K562 (cell line): ENCODE data around the gene ZNF521. TPM values are rescaled to one million over a fixed set of nuclear protein-coding genes. Genes with fewer than 3 reads are reported as not detected.

Source experiments
- ATAC-seq: fragments of 200-7000 bp; cut with Tn5 transposase; 3 replicates; pipeline ENCODE4 v1.9.1; 2020; ENCODE audit warnings: moderate library complexity
- BruUV-seq: library from RNA; stranded (reverse); fragments of 400-500 nt; replicated peaks from 2 replicates; lab custom pipeline; 2021; lab: Mats Ljungman, UMichigan
- CTCF ChIA-PET: fragments of 300-600 bp; formaldehyde crosslinking; extraction: SDS; loops from one replicate; lab custom pipeline; 2021; ENCODE audit warnings: low intra/inter-chr PET ratio; lab: Yijun Ruan, JAX
- POLR2A ChIA-PET: fragments of 300-600, 350-650 bp; sonication (Branson Sonifier 250); formaldehyde crosslinking; extraction: SDS; loops from one replicate; lab custom pipeline; 2021; ENCODE audit warnings: antibody characterized with exemption, inconsistent platforms; lab: Yijun Ruan, JAX
- DNase-seq, 4 experiments: peaks; one replicate each; pipeline versions ENCODE4 v3.0.0 to v3.0.0-alpha.2; 2011 to 2018; ENCODE audit warnings: low spot score in 3 of 4, mixed read lengths in 3 of 4; ENCODE audit errors: extremely low read depth in 1 of 4
- FAIRE-seq: peaks from 2 replicates; lab custom pipeline; 2011; peaks lifted over from hg19 to GRCh38; lab: Jason Lieb, UNC
- H2AFZ ChIP-seq: 2 replicates; pipeline ENCODE4 v1.6.0; 2011; ENCODE audit warnings: low read depth, low read length, control low read depth, inconsistent platforms
- H3K27ac ChIP-seq: fragments of 200-600 bp; 3 replicates; pipeline ENCODE4 v1.8.0; 2011; ENCODE audit warnings: low read depth, mild to moderate bottlenecking, control low read depth, inconsistent platforms, low read length, moderate library complexity, mixed read lengths; ENCODE audit errors: extremely low read depth
- H3K27me3 ChIP-seq, 2 experiments: fragments of 300-600 bp in 1 of 2; 2 replicates in 1 of 2; 3 replicates in 1 of 2; pipeline versions ENCODE4 v1.6.0 to v1.8.0; 2011; ENCODE audit warnings: inconsistent platforms in 2 of 2, low read length in 2 of 2, mild to moderate bottlenecking in 1 of 2, mixed read lengths in 1 of 2, moderate library complexity in 1 of 2; ENCODE audit not compliant: control insufficient read depth in 2 of 2, insufficient read depth in 2 of 2
- H3K36me3 ChIP-seq: fragments of 300-600 bp; 3 replicates; pipeline ENCODE4 v1.8.0; 2011; ENCODE audit warnings: mild to moderate bottlenecking, low read length, inconsistent platforms; ENCODE audit not compliant: control insufficient read depth, insufficient read depth
- H3K4me1 ChIP-seq, 2 experiments: fragments of 200-600 bp in 1 of 2; replicated peaks in 1 of 2; 2 replicates in 1 of 2; 3 replicates in 1 of 2; pipeline versions ENCODE4 v1.5.1 to v1.8.0; 2011; ENCODE audit warnings: inconsistent platforms in 2 of 2, low read length in 2 of 2, mild to moderate bottlenecking in 1 of 2, mixed read lengths in 1 of 2, moderate library complexity in 1 of 2; ENCODE audit not compliant: control insufficient read depth in 2 of 2, insufficient read depth in 2 of 2
- H3K4me2 ChIP-seq: 2 replicates; pipeline ENCODE4 v1.6.1; 2011; ENCODE audit warnings: low read length, control low read depth, inconsistent platforms, mixed read lengths; ENCODE audit not compliant: insufficient read depth
- H3K4me3 ChIP-seq: fragments of 200-600 bp; sonication (generic), shearing (Covaris generic); 2 replicates; pipeline ENCODE4 v1.5.1; 2016; ENCODE audit warnings: control low read depth, inconsistent platforms
- H3K79me2 ChIP-seq: fragments of 200-600 bp; 3 replicates; pipeline ENCODE4 v1.8.0; 2011; ENCODE audit warnings: low read length, inconsistent platforms; ENCODE audit not compliant: control insufficient read depth, insufficient read depth
- H3K9ac ChIP-seq, 2 experiments: 2 replicates each; pipeline versions ENCODE4 v1.6.0 to v1.6.1; 2011; ENCODE audit warnings: low read depth in 2 of 2, low read length in 2 of 2, control low read depth in 1 of 2, inconsistent platforms in 1 of 2, mild to moderate bottlenecking in 1 of 2, mixed read lengths in 1 of 2; ENCODE audit not compliant: insufficient read depth in 1 of 2
- H3K9me1 ChIP-seq: one replicate; pipeline ENCODE4 v1.6.0; 2011; ENCODE audit warnings: inconsistent platforms, mild to moderate bottlenecking, low read length, moderate library complexity; ENCODE audit not compliant: control insufficient read depth, insufficient read depth
- H3K9me3 ChIP-seq: replicated peaks from 2 replicates; pipeline ENCODE4 v1.5.1; 2011; ENCODE audit warnings: low read depth, low read length, inconsistent platforms; ENCODE audit not compliant: control insufficient read depth, insufficient read depth
- H4K20me1 ChIP-seq: replicated peaks from 2 replicates; pipeline ENCODE4 v1.6.1; 2011; ENCODE audit warnings: low read length, inconsistent platforms, mixed read lengths; ENCODE audit not compliant: control insufficient read depth, insufficient read depth
- ADNP ChIP-seq: fragments of 200-800 bp; sonication (Bioruptor generic); IDR thresholded peaks from 2 replicates; pipeline ENCODE4 v1.6.1; 2016; ENCODE audit warnings: missing genetic modification characterization, missing compliant biosample characterization
- ARID2 ChIP-seq: fragments of 450-650 bp; IDR thresholded peaks from 2 replicates; pipeline ENCODE4 v1.6.1; 2017; ENCODE audit warnings: antibody characterized with exemption, mild to moderate bottlenecking
- DPF2 ChIP-seq: fragments of 450-650 bp; IDR thresholded peaks from 2 replicates; pipeline ENCODE4 v1.6.1; 2016
- GTF2E2 ChIP-seq: fragments of 200-800 bp; sonication (Bioruptor generic); IDR thresholded peaks from 2 replicates; pipeline ENCODE4 v1.6.1; 2016; ENCODE audit warnings: missing genetic modification characterization, missing compliant biosample characterization
- IFI16 ChIP-seq: fragments of 250-450 bp; sonication (Bioruptor Pico); IDR thresholded peaks from 2 replicates; pipeline ENCODE4 v2.1.2; 2022; ENCODE audit warnings: mild to moderate bottlenecking, inconsistent platforms
- ILF3 ChIP-seq: fragments of 450-650 bp; IDR thresholded peaks from 2 replicates; pipeline ENCODE4 v1.6.1; 2018; ENCODE audit warnings: antibody characterized with exemption, mild to moderate bottlenecking, moderate library complexity, borderline replicate concordance
- MEF2D ChIP-seq: conservative IDR thresholded peaks from 2 replicates; pipeline ENCODE4 v1.6.1; 2016; ENCODE audit warnings: low read depth, missing genetic modification characterization, missing compliant biosample characterization
- NFYB ChIP-seq: IDR thresholded peaks from 2 replicates; pipeline ENCODE4 v1.6.1; 2011; ENCODE audit warnings: mild to moderate bottlenecking, moderate library complexity; ENCODE audit not compliant: insufficient read length; ENCODE audit errors: extremely low read depth
- PML ChIP-seq: IDR thresholded peaks from 2 replicates; pipeline ENCODE4 v1.6.1; 2012; ENCODE audit warnings: low read length, inconsistent platforms
- STAG1 ChIP-seq: sonication (generic); formaldehyde crosslinking; IDR thresholded peaks from 2 replicates; pipeline ENCODE4 v1.5.0; 2020; ENCODE audit warnings: missing genetic modification reagents, borderline replicate concordance
- TBP ChIP-seq: optimal IDR thresholded peaks from 2 replicates; pipeline ENCODE3; 2011; ENCODE audit warnings: low read depth, low read length, improper control_type of control experiment
- U2AF1 ChIP-seq: fragments of 200-400 bp; formaldehyde crosslinking; optimal IDR thresholded peaks from 2 replicates; pipeline ENCODE3; 2017; ENCODE audit warnings: mild to moderate bottlenecking, low read depth, low read length, moderate library complexity
- ZNF316 ChIP-seq: fragments of 450-650 bp; IDR thresholded peaks from 2 replicates; pipeline ENCODE4 v1.6.1; 2016
- ZNF696 ChIP-seq: fragments of 250-450 bp; sonication (Bioruptor Pico); conservative IDR thresholded peaks from 2 replicates; pipeline ENCODE4 v1.4.0; 2020; ENCODE audit warnings: mild to moderate bottlenecking, moderate library complexity
- WGBS: fragments of 100-300 bp; shearing (Covaris generic); methylation state at CpG from one replicate; pipeline ENCODE4 v1.1.6; 2016; ENCODE audit warnings: low coverage, mixed read lengths; ENCODE audit not compliant: insufficient coverage; ENCODE audit errors: missing lambda C conversion rate; 5-methylcytosine and 5-hydroxymethylcytosine counted together
- in situ Hi-C: fragments of 300-500 bp; cut with MboI; formaldehyde crosslinking; loops from 4 replicates; pipeline ENCODE4 v1.15.0; 2018; ENCODE audit warnings: inconsistent platforms, mixed read lengths
- intact Hi-C: fragments of 100-400 bp; cut with micrococcal nuclease; formaldehyde crosslinking; loops from 2 replicates; pipeline ENCODE4 v1.14.2; 2022
- polyA plus RNA-seq, 8 experiments: library from polyadenylated mRNA; depleted of rRNA in 4 of 8; stranded (reverse) in 5 of 8; unstranded in 3 of 8; fragments of >200 nt; fragmentation: Nextera tagmentation in 2 of 8; fragmentation: Illumina TruSeq in 1 of 8; extraction: Ambion mirVana in 2 of 8; extraction: Trizol in 1 of 8; gene quantifications; 2 replicates each; pipeline versions ENCODE4 v1.2.1 to v1.2.3, GENCODE V29; 2011 to 2014; ENCODE audit warnings: inconsistent platforms in 1 of 8, missing spikeins in 1 of 8
- total RNA-seq, 7 experiments: library from RNA; depleted of rRNA in 6 of 7; stranded (reverse); fragments of >200 nt in 6 of 7; fragmentation: Illumina TruSeq in 2 of 7; extraction: Trizol in 2 of 7; gene quantifications; 2 replicates each; pipeline versions ENCODE4 v1.2.1 to v1.2.3, GENCODE V29; 2011 to 2021; ENCODE audit warnings: low replicate concordance in 1 of 7
- TF ChIP-seq, protein P1 (sequence below): fragments of 450-650 bp; formaldehyde crosslinking; IDR thresholded peaks from 2 replicates; pipeline ENCODE4 v1.4.0; 2022; ENCODE audit warnings: mild to moderate bottlenecking, moderate library complexity
- TF ChIP-seq, protein P2 (sequence below): fragments of 250-450 bp; sonication (Bioruptor Pico); IDR thresholded peaks from 2 replicates; pipeline ENCODE4 v1.5.0; 2020; ENCODE audit warnings: mild to moderate bottlenecking
- TF ChIP-seq, protein P3 (sequence below): fragments of 250-450 bp; sonication (Bioruptor Pico); IDR thresholded peaks from 2 replicates; pipeline ENCODE4 v1.8.0; 2021; ENCODE audit warnings: moderate library complexity, mild to moderate bottlenecking, inconsistent platforms

Gene ZNF521
- total and polyA plus RNA-seq, 9 of the 15 experiments (the other 6 are each of a cell fraction or from before 2014, with no cell fraction given), result 1.2 to 5.8 (median 1.6) TPM

DNA sequence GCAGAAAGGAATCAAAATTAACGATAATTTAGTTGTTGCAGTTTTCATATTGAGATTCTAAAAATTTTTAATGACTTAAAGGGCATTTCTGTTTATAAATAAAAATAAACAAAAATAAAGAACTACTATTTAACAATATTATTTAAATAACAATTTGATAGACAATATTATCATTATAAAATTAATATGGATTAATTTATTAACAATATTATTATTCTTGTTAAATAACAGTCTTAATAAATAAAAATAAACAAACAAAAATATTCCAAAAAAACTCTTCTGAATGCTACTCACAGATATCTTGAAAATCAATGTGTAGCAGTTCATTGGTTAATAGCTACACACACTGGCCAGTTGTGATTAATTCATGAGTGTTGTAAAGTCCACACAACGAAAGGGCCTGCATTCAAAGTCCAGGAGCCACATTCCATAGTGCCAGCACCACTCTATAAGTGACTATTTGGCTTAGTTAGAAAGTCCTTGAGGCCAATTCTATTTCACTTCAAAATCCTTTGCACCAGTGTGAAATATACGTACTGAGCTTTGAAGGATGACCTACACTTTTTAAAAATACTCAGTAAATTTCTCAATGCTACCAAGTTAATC, 117.1 kb downstream of the ZNF521 start:
- Histone ChIP-seq H3K27ac (no peak overlapping the region), H3K4me3 (no peak overlapping the region), H3K27me3 (no peaks in the 10 kb centered on the region), H3K36me3 (no peaks in the 10 kb centered on the region), H3K9ac (no peak overlapping the region), H3K4me1 (peaks cover 0 to 3% of the 10 kb centered on the region in 2 experiments; a peak in 2 of 5 replicates), H3K79me2 (no peaks in the 10 kb centered on the region), H4K20me1 (no peaks in the 10 kb centered on the region), H2AFZ (no peak overlapping the region), H3K4me2 (no peak overlapping the region), H3K9me1 (no peaks in the 10 kb centered on the region), H3K9me3 (no peaks in the 10 kb centered on the region)
- 23% methylated on average over 3 of the region's 3 CpGs for WGBS
- FAIRE-seq, result no peak
- in situ Hi-C loops (no loop called here), intact Hi-C loops (loop anchor here (5.0 to 10.0 kb wide), 2 partner anchors 117 to 360 kb away; partner anchors contain the start of gene ZNF521)
- no peak for DNase-seq
- TF ChIP-seq TBP (no peak), PML (no peak), ZNF316 (no peak), STAG1 (CRISPR knock-in tag) (no peak), IFI16 (no peak), DPF2 (no peak), ARID2 (no peak), U2AF1 (no peak), NFYB (no peak), ZNF696 (no peak), ADNP (tag) (no peak), MEF2D (tag) (no peak), GTF2E2 (tag) (no peak), ILF3 (no peak)
- TF ChIP-seq, protein P1, sequence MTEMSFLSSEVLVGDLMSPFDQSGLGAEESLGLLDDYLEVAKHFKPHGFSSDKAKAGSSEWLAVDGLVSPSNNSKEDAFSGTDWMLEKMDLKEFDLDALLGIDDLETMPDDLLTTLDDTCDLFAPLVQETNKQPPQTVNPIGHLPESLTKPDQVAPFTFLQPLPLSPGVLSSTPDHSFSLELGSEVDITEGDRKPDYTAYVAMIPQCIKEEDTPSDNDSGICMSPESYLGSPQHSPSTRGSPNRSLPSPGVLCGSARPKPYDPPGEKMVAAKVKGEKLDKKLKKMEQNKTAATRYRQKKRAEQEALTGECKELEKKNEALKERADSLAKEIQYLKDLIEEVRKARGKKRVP, result no peak
- TF ChIP-seq, protein P2, sequence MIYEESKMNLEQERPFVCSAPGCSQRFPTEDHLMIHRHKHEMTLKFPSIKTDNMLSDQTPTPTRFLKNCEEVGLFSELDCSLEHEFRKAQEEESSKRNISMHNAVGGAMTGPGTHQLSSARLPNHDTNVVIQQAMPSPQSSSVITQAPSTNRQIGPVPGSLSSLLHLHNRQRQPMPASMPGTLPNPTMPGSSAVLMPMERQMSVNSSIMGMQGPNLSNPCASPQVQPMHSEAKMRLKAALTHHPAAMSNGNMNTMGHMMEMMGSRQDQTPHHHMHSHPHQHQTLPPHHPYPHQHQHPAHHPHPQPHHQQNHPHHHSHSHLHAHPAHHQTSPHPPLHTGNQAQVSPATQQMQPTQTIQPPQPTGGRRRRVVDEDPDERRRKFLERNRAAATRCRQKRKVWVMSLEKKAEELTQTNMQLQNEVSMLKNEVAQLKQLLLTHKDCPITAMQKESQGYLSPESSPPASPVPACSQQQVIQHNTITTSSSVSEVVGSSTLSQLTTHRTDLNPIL (CRISPR knock-in tag), result no peak
- TF ChIP-seq, protein P3, sequence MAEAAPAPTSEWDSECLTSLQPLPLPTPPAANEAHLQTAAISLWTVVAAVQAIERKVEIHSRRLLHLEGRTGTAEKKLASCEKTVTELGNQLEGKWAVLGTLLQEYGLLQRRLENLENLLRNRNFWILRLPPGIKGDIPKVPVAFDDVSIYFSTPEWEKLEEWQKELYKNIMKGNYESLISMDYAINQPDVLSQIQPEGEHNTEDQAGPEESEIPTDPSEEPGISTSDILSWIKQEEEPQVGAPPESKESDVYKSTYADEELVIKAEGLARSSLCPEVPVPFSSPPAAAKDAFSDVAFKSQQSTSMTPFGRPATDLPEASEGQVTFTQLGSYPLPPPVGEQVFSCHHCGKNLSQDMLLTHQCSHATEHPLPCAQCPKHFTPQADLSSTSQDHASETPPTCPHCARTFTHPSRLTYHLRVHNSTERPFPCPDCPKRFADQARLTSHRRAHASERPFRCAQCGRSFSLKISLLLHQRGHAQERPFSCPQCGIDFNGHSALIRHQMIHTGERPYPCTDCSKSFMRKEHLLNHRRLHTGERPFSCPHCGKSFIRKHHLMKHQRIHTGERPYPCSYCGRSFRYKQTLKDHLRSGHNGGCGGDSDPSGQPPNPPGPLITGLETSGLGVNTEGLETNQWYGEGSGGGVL, result no peak
- ATAC-seq, result no peak
- CTCF ChIA-PET, result interaction anchor here (0.6 kb wide), 1 partner anchor 22 kb away, joined by 4 read pairs; no protein-coding TSS in a partner anchor
- POLR2A ChIA-PET, result no interaction called here
- BruUV-seq, result no TSS peak
